Fibroblast of skin of left quadriceps (primary cell): ENCODE measurements around the gene SYT15.
A peak's percentile ranks its signal among the peaks of the same experiment; 100 is the strongest.
"Not testable (repeated sequence)": the region's sequence is repeated elsewhere in the genome, so short reads cannot be mapped to it uniquely, and the experiment has no call there.

ENCODE experiments used
- DNase-seq, 2 experiments: peaks; one replicate each; pipeline ENCODE4 v3.0.0-alpha.2; 2013; ENCODE audit warnings: low read depth in 2 of 2

Gene SYT15

DNA sequence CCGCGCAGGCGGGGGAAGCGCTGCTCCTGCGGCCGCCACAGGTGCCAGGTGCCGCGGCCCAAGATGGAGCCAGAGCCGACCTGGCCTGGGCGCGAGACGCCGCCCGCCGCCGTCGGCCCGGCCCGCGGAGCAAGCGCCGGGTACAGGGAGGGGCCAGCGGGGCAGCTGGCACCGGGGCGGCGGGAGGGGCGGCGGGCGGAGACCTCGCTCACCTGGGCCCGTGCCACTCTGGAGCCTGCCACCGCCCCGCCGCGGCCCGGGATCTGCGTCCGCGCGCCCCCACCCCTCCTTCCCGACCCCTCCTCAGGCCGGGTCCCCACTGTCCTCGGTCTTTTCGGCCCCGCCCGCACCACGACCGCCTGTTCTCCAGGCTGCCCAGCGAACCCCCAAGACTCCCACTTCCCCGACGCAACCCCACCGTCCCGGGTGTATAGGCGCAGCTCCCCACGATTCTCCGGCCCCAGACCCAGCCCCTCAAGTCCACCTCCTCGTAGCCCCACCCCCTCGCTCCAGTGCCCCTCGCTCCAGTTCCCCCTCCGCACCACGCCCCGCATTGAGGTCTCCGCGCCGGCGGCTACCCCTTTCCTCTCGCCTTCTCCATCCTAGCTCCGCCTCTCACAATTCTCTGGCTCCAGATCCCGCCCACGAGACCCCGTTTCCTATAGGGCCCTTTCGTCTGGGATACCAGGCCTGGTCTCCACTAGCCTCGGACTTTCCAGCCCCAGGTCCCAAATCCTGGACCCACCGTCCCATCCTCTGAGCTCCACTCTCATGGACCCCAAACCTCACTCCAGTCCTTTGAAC lies 22.2 kb upstream of the SYT15 start, which contains the start of gene GPRIN2:
Gene GPRIN2, minus strand, starts transcription at position 144 of the 804 bp plus-strand sequence. CDS start 5,922 bp downstream, outside the sequence.
- no peak for DNase-seq

DNA sequence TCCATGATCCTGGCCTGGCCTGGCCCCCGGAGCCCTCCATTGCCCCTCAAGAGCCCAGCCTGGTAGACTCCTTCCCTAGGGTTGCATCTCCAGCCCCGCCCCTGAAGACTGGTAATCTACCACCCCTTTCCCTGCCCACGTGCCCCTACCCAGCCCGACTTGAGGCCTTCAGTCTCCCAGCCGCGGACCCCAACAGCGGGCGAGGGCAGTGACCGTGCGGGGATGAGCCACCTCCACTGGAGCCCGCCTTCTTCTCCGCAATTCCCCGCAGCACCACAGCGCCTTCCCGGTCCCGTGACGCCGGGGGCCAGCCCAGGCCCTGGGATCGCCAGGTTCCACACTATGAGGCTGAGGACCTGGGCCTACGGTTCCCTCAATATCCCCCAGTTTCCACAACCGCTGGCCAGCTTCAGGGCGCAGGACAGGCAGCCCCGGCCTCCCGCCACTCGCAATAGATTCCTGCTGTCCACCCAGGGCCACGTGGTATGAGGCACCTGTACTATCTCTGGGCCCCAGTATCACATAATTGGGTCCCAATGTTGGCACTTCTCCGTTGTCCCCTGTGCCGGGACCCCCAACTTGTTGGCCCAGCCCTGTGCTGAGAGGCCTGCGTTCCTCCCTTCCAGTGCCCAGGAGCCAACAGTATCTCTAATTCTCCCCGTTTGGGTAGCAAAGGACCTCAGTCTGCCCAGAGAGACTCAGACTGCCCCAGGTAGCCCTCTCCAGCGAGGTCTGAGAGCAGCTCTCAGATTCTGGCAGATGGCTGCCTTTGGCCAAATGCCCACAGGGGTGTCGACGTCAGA lies 21.4 kb upstream of the SYT15 start:
- DNase-seq: no peak

DNA sequence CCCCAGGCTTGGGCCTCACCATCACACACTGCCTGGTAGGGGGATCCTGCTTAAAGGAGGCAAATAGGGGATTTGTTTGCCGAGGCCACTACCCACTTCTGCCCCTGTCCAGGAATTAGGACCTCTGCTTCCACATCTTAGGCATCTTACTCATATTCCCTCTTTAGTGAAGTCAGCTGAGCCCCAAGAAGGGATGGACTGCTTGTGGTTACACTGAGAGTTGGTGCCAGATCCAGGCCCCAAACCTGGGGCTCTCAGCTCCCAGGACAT lies 20.9 kb upstream of the SYT15 start:
- no peak for DNase-seq

DNA sequence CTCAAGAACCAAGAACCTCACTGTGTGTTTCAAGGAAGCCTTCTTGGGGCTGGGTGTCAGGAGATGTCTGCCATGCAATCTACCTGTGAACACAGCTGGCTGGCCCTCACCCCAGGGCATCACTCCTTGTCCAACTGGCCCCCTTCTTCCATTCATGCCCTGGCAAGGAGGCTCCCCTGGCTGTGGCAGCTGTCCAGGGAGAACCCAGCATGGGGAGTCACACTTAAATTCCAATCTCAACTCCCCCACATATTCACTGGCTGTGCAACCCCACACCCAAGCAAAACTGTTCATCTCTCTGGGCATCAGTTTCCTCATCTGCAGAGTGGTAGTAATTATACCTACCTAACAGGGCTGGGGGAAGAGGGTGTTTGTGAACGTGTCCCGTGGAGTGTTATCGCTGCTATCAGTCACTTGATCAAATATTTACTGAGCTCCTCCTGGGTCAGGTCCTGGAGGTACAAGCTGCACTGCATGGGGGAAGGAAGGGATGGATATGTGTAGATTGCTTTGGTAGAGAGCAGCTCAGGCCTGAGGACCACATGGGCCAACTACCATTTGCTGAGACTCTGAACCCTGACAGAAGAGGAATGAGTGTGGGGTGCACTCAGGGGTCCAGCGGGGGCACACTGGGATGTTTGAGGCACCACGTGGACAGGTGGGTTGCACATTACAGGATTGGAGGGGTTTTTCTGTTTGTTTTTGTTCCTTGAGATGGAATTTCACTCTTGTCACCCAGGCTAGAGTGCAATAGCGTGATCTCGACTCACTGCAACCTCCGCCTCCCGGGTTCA lies 20.3 kb upstream of the SYT15 start:
- no peak for DNase-seq

DNA sequence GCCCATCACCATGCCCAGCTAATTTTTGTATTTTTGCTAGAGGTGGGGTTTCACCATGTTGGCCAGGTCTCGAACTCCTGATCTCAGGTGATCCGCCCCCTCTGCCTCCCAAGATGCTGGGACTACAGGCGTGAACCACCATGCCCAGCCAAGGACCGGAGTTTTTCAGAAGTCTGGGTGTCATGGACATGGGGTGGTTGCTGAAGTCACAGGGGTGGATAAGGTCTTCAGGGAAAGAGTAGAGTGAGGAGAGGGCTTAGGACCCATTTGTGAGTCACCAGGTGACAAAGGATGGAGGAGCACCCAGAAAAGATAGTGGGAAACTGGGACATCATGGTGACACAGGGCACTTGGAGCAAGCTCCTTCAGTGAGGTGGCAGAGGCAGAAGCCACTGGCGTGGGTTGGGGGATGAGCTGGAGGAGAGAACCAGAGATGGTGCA lies 19.7 kb upstream of the SYT15 start:
- DNase-seq: no peak

DNA sequence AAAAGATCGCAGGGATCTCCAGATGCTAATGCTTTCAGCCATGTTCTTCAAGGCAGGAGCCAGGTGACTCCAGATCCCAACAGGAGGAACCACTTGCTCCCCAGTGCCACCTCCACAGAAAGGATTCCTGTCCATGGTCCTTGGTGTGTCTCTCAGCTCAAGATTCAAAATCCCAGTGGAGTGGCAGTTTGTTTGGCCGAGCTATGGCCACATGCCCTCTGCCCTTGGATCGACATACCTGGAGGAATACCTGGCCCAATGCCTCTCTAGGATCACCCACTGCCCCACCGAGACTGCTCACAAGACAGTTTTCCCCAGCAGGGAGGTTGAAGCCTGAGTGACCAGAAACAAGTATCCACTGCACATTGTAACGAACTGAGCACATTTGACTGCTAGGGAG lies 18.5 kb upstream of the SYT15 start:
- no peak for DNase-seq

DNA sequence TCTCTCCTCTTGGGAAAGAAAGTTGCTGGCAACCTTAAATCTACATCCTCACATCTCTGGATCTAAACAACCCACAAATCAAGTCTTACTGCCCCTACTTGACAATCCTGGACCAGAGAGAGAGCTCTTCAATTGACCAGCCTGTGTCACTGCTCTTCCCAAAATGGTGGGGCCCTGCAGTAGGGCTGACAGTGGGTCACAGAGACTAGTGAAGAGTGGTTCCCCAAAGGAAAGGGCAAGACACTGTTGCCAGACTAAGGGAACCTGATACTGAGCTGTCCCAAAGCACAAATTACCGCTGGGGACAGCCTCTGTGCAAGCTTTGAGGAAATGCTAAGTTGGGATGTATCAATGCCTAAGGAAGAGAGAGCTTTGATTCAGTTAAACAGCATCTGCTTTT lies 18.0 kb upstream of the SYT15 start:
- no peak for DNase-seq

DNA sequence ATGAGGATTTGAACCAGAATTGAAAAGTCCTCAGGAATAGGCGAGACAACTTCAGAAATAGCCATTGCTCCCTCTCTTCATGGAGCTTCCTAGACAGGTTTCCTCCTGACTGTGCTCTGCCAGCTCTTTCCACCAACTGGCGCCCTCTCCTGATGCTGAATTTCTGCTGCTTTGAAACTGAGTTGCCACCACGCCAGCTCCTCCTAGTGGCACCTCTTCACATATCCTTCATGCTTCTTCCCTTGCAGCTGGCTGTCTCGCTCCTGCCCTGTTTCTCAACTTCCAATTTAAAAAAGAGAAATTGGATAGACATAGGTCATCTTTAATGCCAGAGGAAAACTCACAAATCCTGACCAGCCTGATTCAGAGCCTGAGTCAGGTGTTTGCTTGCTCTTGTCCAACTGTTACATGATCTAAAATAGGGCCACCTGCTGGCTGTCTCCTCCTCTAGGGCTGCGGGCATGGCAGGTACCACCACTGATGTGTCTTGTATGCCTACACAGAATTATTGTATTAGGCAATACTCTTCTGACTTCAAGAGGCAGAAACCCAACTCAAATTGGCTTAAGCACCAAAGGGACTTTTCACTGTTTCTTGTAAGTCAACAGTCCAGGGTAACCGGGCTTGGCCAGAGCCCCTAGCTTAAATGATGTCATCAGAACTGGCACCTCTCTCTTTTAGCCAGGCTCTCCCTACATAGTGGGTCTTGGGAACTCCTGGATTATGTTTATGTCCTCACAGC lies 13.2 kb upstream of the SYT15 start:
- peak; percentile 7 to 8 for DNase-seq

DNA sequence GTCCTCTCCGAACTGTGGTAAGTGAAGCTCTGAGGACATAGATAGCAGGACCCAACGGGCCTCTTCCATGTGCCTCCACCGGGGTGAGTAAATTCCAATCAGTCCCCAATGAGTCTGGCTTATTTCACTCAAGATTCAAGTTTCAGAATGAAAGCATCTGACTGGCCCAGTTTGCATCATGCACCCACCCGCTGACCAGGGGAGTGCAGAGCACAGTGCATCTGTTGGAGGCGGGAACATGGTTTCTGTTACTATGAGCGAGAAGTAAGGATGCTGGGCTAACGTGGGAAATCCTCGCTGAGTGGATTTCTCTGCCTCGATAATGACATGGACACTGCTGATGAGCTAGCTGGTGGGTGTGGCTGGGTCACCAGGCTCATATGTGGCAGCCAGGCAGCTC lies 11.8 kb upstream of the SYT15 start:
- not testable (repeated sequence) for DNase-seq

DNA sequence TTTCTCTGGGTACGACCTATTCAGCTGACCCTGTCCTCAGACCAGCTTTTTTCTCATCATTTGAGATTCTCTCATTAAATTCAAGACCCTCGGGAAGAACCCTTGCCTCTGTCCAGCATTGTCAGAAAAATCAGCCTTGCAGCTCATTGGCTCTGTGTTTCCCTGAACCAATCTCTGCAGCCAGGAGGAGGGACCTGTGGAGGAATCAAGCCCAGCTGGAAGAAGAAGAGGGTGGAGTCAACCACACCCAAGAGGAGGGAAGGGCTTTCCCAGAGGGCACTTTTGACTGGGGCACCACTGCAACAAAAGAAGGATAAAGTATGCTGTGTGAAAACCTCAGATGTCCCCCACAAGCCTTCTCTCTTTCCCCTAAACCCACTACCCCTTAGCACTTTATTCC lies 8.3 kb upstream of the SYT15 start:
- DNase-seq: not testable (repeated sequence)

DNA sequence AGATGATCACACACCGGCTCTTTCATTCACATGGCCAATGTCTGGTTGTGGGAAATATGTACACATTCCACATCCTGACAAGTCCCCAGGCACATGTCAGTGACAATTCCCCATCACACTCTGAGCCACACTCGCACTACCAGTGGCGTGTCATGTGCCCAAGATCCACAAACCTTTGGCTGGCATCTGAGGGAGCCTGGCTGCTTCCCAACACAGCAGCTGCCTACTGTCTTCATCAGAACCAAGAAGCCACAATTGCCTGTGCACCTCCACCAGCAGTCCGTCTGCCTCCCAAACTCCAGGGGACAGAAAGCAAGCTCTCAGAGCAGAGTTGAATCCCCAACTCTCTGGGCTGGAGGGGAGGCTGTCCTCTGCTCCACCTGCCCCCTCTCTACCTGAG lies 6.2 kb upstream of the SYT15 start:
- DNase-seq: not testable (repeated sequence)

DNA sequence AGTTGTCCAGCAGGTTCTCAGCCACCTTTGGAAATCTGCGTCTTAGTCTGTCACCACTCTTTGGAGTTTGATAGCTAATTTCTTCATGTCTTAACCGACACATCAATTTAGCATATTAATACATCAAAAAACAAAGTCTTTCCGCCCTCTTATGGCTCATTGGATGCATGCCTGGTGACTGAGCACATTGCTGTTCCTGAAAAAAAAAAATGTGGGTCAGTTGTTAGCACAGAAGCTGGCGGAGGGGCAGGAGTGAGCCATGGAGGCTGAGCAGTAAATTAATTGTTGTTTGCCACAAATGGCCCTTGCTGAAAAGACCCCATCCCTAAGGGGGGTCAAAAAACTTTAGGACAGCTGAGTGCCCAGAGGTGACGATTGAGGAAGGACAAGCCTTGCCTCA lies 5.6 kb upstream of the SYT15 start:
- not testable (repeated sequence) for DNase-seq

DNA sequence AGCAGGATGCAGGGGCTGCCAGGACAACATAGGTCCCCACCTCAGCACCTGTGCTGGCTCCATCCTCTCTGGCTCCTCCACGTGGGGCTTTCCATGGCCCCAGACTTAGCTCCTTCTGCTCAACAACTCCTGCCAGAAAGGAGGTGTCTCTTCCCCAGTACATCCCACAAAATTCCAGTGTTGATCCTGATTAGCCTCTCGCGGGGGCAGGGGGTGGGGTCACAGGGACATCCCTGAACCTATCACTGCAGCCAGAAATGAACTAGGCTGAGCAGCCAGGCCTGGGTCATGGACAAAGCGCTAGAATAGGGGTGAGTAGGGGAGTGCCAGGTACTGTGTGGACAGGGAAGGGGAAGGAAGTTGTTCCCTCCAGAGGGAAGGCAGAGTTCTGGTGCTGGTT lies 5.0 kb upstream of the SYT15 start:
- not testable (repeated sequence) for DNase-seq

DNA sequence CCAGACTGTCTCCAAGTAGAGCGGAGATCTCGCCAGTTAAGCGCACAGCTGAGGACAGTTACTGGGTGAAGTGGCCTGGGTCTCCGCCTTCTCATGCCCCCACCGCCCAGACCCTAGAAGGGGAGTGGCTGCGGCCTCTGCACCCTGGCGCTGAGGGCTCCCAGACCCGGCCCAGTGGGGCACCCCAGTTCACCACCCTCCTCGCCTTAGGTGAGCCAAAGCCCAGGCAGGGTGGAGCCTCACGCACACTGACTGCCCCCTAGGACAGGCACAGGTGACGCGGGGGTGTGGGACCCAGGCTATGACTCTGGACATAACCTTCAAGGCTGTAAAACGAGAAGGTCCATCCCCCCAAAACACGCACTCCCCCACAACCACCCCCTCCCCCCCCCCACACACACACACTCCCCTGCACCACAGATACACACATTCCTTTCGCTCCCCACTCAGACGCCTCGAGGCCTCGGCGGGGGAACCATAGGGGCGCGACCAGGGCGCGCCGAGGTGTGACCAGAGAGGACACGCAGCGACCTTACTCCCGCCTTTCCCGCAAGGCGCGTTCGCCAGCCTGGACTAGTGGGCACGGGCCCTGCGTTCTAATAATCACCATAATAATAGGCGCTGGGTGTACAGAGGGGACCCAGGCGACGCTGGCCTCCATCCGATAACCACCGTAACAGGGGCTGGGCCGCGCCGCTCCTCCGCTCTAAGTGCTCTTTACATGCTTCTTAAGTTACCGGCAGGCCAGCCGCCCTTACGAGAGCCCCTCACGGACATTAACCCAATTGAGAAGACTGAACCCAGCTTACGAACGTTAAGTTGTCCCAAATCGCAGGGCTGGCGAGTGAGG lies 1.1 kb upstream of the SYT15 start:
- not testable (repeated sequence) for DNase-seq

DNA sequence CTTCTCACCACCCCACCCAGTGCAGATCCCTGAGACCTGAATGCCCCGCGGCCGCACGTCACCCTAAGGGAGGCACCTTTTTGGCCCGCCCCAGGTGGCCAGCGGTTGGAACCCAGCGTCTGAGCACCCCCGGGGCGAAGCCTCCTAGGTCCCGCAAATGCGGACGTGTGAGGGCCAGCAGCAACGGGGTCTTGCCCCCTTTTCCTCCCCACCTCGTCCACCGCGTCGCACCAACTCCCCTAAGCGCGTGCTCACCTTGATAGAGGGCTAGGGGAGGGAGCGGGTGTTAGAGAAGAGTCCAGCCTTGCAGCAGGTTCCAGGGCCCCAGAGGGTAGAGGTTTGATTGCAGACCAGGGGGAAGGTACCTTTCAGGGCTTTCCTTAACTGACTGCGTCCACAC lies 450 bp downstream of the SYT15 start:
- DNase-seq: not testable (repeated sequence)

DNA sequence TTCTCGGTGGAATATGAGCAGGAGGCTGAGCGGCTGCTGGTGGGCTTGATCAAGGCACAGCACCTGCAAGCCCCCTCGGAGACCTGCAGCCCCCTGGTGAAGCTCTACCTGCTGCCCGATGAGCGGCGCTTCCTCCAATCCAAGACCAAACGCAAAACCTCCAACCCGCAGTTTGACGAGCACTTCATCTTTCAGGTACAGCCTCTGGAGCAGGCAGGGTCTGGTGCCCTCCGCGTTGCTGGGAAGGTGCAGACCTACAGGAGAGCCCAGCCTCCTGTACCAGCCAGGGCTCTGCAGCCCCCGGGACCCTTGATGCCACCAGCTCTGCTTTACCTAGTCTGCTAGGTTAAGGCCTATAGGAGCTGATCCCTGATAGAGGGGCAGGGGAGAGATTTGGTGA lies 3.1 kb downstream of the SYT15 start:
- DNase-seq: not testable (repeated sequence)

DNA sequence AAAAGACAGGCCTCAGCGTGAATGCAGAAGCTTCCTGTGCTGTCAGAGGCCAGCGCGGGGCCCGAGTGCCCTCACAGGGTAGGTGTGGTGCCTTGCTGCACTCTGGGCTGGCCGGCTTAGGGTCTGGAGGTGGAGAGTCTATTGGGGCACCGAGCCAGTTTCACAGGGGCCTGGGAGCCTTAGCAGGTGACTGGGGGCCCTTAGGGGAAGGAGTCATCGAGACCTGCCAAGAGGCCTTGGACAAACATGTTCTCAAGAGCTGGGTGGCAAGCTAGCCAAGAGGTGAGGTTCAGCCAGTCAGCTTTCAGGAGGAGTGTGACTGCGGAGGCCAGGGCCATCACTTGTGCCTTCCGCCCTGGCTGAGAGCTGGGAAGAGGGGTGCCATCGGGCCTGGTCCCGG lies 3.6 kb downstream of the SYT15 start:
- DNase-seq: not testable (repeated sequence)

DNA sequence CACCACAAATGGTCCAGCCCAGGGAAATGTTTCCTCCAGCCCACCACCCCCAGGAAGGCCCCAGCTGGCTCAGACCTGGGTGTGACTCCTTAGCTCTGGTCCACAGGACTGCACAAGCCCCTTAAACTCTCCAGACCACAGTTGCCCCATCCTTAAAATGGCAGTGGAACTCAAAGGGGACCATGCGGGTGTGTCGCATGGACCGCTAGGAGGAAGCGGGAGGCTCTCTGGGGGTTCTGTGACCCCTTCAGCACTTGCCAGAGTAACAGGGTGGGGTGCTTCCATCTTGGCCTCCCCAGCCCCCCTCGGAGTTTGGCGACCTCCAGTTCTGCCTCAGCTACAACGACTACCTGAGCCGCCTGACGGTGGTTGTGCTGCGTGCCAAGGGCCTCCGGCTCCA lies 5.3 kb downstream of the SYT15 start:
- DNase-seq: not testable (repeated sequence)

DNA sequence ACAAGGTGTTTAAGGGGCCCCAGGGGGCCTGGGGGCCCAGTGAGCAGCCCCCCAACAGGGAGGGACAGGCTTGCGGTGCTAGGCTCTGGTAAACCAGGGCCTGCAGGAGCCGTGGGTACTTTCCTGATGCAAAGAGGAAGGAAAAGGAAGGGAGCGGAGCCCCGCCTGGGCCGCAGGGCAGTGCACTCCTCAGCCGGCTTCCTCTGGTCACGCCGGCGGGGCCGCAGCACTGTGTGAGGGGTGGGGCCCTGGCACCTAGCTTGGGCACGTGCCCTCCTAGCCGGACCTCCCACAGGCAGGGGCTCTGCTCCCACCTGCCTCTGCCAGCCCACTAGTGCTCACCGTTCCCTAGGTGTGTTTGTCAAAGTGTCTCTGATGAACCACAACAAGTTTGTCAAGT lies 6.3 kb downstream of the SYT15 start:
- not testable (repeated sequence) for DNase-seq

DNA sequence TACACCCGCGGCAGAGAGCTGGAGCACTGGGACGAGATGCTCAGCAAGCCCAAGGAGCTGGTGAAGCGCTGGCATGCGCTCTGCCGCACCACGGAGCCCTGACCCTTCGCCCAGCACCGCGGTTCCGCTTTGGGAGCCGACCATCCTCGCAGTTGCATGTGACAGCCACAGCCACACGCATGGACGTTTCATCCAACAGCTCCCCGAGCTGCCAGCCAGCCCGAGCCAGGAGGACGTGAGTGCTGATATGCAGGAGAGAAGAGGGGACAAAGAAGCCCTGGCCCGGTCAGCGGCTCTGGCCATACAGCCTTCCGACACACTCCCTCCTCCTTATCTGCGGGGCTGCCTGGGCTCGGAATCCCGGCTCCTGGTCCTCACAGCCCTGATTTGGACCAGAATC lies 8.6 kb downstream of the SYT15 start:
- DNase-seq: not testable (repeated sequence)

DNA sequence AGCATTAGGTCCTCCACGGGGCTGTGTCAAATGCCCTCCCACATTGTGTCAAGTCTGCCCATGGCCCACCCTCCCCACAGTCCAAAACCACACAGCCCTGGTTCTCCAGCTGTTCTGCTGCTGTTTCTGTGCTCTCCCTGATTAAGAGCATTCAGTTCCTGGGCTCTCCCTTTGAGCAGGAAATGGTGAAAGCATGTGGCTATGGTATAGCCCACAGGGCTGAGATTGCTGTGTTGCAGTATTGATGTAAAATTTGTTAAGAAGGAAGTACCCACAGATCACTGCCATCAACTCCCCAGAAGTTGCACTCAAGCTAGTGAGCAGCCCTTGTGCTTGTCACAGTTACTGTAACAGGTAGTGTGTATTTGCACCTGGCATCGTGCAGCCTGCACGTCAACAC lies 9.3 kb downstream of the SYT15 start:
- DNase-seq: not testable (repeated sequence)
